ENCODE measurements around the gene BCAS3.

BCAS3 gene

GRCh38 chr17:61225178-61225882, 547.7 kb downstream of the BCAS3 start:
- no peak overlapping the region for H3K27ac ChIP-seq
- no peak overlapping the region for H3K4me3 ChIP-seq
- no peaks in the 10 kb centered on the region for H3K36me3 ChIP-seq
- no peak for DNase-seq
- no peaks in the 10 kb centered on the region for H3K27me3 ChIP-seq
- TF ChIP-seq CTCF (IDR thresholded peaks at IDR 0.05), result no peak
- H3K9me3 ChIP-seq, result no peaks in the 10 kb centered on the region
- no peaks in the 10 kb centered on the region for H3K4me1 ChIP-seq
- intact Hi-C loops (cut with DNase I; ENCODE audit: low total_unique reads), result no loop called here

- no peaks in the 10 kb centered on the region for H3K27me3 ChIP-seq
- intact Hi-C loops (cut with DNase I; ENCODE audit: low total_unique reads), result no loop called here
- TF ChIP-seq CTCF (IDR thresholded peaks at IDR 0.05), result no peak
- H3K36me3 ChIP-seq, result no peaks in the 10 kb centered on the region
- H3K4me1 ChIP-seq, result peaks cover 0 to 7% (median 1%) of the 10 kb centered on the region in 4 donors
- no peak for DNase-seq
- H3K27ac ChIP-seq, result no peak overlapping the region
- H3K4me3 ChIP-seq, result no peak overlapping the region
- H3K9me3 ChIP-seq, result no peaks in the 10 kb centered on the region
Measured at GRCh38 chr17:61227866-61228265, 550.2 kb downstream of the BCAS3 start.

GRCh38 chr17:61230461-61230860, 552.8 kb downstream of the BCAS3 start:
- Histone ChIP-seq H3K27ac (no peak overlapping the region), H3K27me3 (no peaks in the 10 kb centered on the region), H3K9me3 (no peaks in the 10 kb centered on the region), H3K36me3 (no peaks in the 10 kb centered on the region), H3K4me1 (peaks cover 0 to 18% (median 6%) of the 10 kb centered on the region in 4 donors), H3K4me3 (no peak overlapping the region)
- intact Hi-C loops (cut with DNase I; ENCODE audit: low total_unique reads), result no loop called here
- no peak for TF ChIP-seq CTCF (IDR thresholded peaks at IDR 0.05)
- DNase-seq, result no peak

- no peak overlapping the region for H3K27ac ChIP-seq
- no peak for TF ChIP-seq CTCF (IDR thresholded peaks at IDR 0.05)
- no peaks in the 10 kb centered on the region for H3K27me3 ChIP-seq
- intact Hi-C loops (cut with DNase I; ENCODE audit: low total_unique reads), result no loop called here
- peaks cover 0 to 26% (median 12%) of the 10 kb centered on the region in 4 donors for H3K4me1 ChIP-seq
- H3K4me3 ChIP-seq, result no peak overlapping the region
- no peak for DNase-seq
- no peaks in the 10 kb centered on the region for H3K9me3 ChIP-seq
- H3K36me3 ChIP-seq, result no peaks in the 10 kb centered on the region
Measured at GRCh38 chr17:61230972-61231820, 553.5 kb downstream of the BCAS3 start.

GRCh38 chr17:61232871-61233270, 555.2 kb downstream of the BCAS3 start:
- no peak for TF ChIP-seq CTCF (IDR thresholded peaks at IDR 0.05)
- Histone ChIP-seq H3K27me3 (no peaks in the 10 kb centered on the region), H3K4me1 (peaks cover 0 to 29% (median 13%) of the 10 kb centered on the region in 4 donors), H3K9me3 (no peaks in the 10 kb centered on the region), H3K27ac (peak overlapping the region in 1 of 2 donors; percentile 23), H3K36me3 (no peaks in the 10 kb centered on the region), H3K4me3 (no peak overlapping the region)
- intact Hi-C loops (cut with DNase I; ENCODE audit: low total_unique reads), result no loop called here
- no peak for DNase-seq

Data from tibial artery (tissue), 4 donors.